ENCODE results near the gene RHBDL1.

Gene RHBDL1

GRCh38 chr16:660132-660458, 15.4 kb upstream of the RHBDL1 start:
- no peak overlapping the region for H3K27ac ChIP-seq (ENCODE audit: extremely low read depth, low read depth, low read length)
- POLR2A ChIA-PET: interaction anchor here (0.9 kb wide), 1 partner anchor 11 kb away, joined by 4 read pairs; the partner anchor contains the start of gene WDR90
- TF ChIP-seq ZBTB8A (tag by site-specific recombination; IDR thresholded peaks at IDR 0.05): no peak
- no peak for TF ChIP-seq ZNF585B (tag by site-specific recombination; IDR thresholded peaks at IDR 0.05)
- peak; percentile 94 for TF ChIP-seq GLIS1 (tag by site-specific recombination; IDR thresholded peaks at IDR 0.05)
- 0 out of 2 replicates have a peak, but pooled peaks have one; percentile 55 for TF ChIP-seq ZBTB10 (tag by site-specific recombination; IDR thresholded peaks at IDR 0.05)
- TF ChIP-seq ZIC2 (tag by site-specific recombination; IDR thresholded peaks at IDR 0.05): peak; percentile 95; the same call in 1 of the 2 replicates
- H3K36me3 ChIP-seq (ENCODE audit: control insufficient read depth in 2 of 2, insufficient read depth in 1 of 2, low read length in 2 of 2): peaks cover 0 to 65% of the 10 kb centered on the region in 2 experiments; a peak in 2 of 3 replicates
- H3K4me3 ChIP-seq (ENCODE audit: low read depth, low read length): no peak overlapping the region
- H3K9me3 ChIP-seq (ENCODE audit: control insufficient read depth, insufficient read depth, low read depth, low read length): no peaks in the 10 kb centered on the region
- CTCF ChIA-PET: no interaction called here
- H3K4me1 ChIP-seq (ENCODE audit: control insufficient read depth, insufficient read depth, low read length): peaks cover 3% of the 10 kb centered on the region; the same call in 1 of the 2 replicates

- Histone ChIP-seq H3K9me3 (ENCODE audit: control insufficient read depth, insufficient read depth, low read depth, low read length) (no peaks in the 10 kb centered on the region), H3K4me1 (ENCODE audit: control insufficient read depth, insufficient read depth, low read length) (peaks cover 3% of the 10 kb centered on the region; the same call in 1 of the 2 replicates), H3K27ac (ENCODE audit: extremely low read depth, low read depth, low read length) (no peak overlapping the region), H3K4me3 (ENCODE audit: low read depth, low read length) (no peak overlapping the region), H3K36me3 (ENCODE audit: control insufficient read depth in 2 of 2, insufficient read depth in 1 of 2, low read length in 2 of 2) (peaks cover 0 to 60% of the 10 kb centered on the region in 2 experiments; a peak in 2 of 3 replicates)
- POLR2A ChIA-PET: interaction anchor here (0.9 kb wide), 1 partner anchor 11 kb away, joined by 4 read pairs; the partner anchor contains the start of gene WDR90
- CTCF ChIA-PET: no interaction called here
- TF ChIP-seq PRDM10 (tag by site-specific recombination; IDR thresholded peaks at IDR 0.05) (peak; percentile 46; the same call in 1 of the 2 replicates), RBAK (tag by site-specific recombination; IDR thresholded peaks at IDR 0.05) (no peak), ZNF2 (tag by site-specific recombination; IDR thresholded peaks at IDR 0.05) (peak; percentile 67; the same call in 1 of the 2 replicates), ZNF600 (tag by site-specific recombination; IDR thresholded peaks at IDR 0.05) (peak; percentile 30), ZNF629 (tag by site-specific recombination; IDR thresholded peaks at IDR 0.05) (peak; percentile 42; the same call in 1 of the 2 replicates), ZNF670 (tag by site-specific recombination; IDR thresholded peaks at IDR 0.05; ENCODE audit: low read depth) (no peak), ZNF791 (tag by site-specific recombination; IDR thresholded peaks at IDR 0.05) (no peak), ZSCAN16 (tag by site-specific recombination; IDR thresholded peaks at IDR 0.05) (no peak), ZNF677 (tag by site-specific recombination; IDR thresholded peaks at IDR 0.05) (no peak), OSR2 (tag by site-specific recombination; IDR thresholded peaks at IDR 0.05) (peak; percentile 90), ZNF558 (tag by site-specific recombination; IDR thresholded peaks at IDR 0.05) (no peak), GLIS2 (tag by site-specific recombination; IDR thresholded peaks at IDR 0.05) (peak; percentile 85), CTCF (tag by site-specific recombination; IDR thresholded peaks at IDR 0.05) (peak; percentile 71), HIC1 (tag by site-specific recombination; IDR thresholded peaks at IDR 0.05) (peak; percentile 98), KLF17 (tag by site-specific recombination; IDR thresholded peaks at IDR 0.05) (0 out of 2 replicates have a peak, but pooled peaks have one; percentile 31), KLF16 (tag by site-specific recombination; IDR thresholded peaks at IDR 0.05) (peak; percentile 38; the same call in 1 of the 2 replicates), ZEB2 (tag by site-specific recombination; IDR thresholded peaks at IDR 0.05) (no peak)
Measured at GRCh38 chr16:660459-661183, 14.8 kb upstream of the RHBDL1 start.
